Activated CD4-positive, alpha-beta T cell treated with anti-CD3 and anti-CD28 coated beads, Interleukin-10, Interleukin-2, amounts not matched to agents 100 ng/mL and 50 ng/mL, durations not matched to agents 16 hours and 8 hours (primary cell): ENCODE results near the gene PCDH9.

Experiments
- DNase-seq: peaks from one replicate; pipeline ENCODE4 v3.0.0-alpha.2; 2020

The PCDH9 gene

GRCh38 chr13:66546534-66547379 lies 683.4 kb downstream of the PCDH9 start:
- DNase-seq = no peak

- DNase-seq = no peak
These were observed 686.4 kb downstream of the PCDH9 start for GRCh38 chr13:66543780-66544179.

GRCh38 chr13:66537417-66537816 lies 692.7 kb downstream of the PCDH9 start:
- no peak for DNase-seq

- no peak for DNase-seq
These were observed 693.4 kb downstream of the PCDH9 start for GRCh38 chr13:66536746-66537145.

GRCh38 chr13:66534561-66534960 lies 695.6 kb downstream of the PCDH9 start:
- DNase-seq = no peak

- no peak for DNase-seq
These were observed 697.3 kb downstream of the PCDH9 start for GRCh38 chr13:66532845-66533244.

GRCh38 chr13:66532146-66532545 lies 698.0 kb downstream of the PCDH9 start:
- DNase-seq = no peak

GRCh38 chr13:66530686-66531085 lies 699.5 kb downstream of the PCDH9 start:
- no peak for DNase-seq

GRCh38 chr13:66530158-66530557 lies 700.0 kb downstream of the PCDH9 start:
- no peak for DNase-seq

GRCh38 chr13:66528944-66529576 lies 701.1 kb downstream of the PCDH9 start:
- no peak for DNase-seq

- DNase-seq = no peak
These were observed 702.0 kb downstream of the PCDH9 start for GRCh38 chr13:66528180-66528579.

GRCh38 chr13:66520511-66521355 lies 709.4 kb downstream of the PCDH9 start:
- no peak for DNase-seq

GRCh38 chr13:66519259-66519658 lies 710.9 kb downstream of the PCDH9 start:
- DNase-seq = no peak

GRCh38 chr13:66518068-66518467 lies 712.1 kb downstream of the PCDH9 start:
- no peak for DNase-seq

- DNase-seq = no peak
These were observed 716.4 kb downstream of the PCDH9 start for GRCh38 chr13:66513728-66514127.

- DNase-seq = no peak
These were observed 721.0 kb downstream of the PCDH9 start for GRCh38 chr13:66509175-66509574.

GRCh38 chr13:66508153-66508909 lies 721.8 kb downstream of the PCDH9 start:
- no peak for DNase-seq

- DNase-seq = no peak
These were observed 723.2 kb downstream of the PCDH9 start for GRCh38 chr13:66506979-66507378.

GRCh38 chr13:66506051-66506777 lies 723.9 kb downstream of the PCDH9 start:
- DNase-seq = no peak

- no peak for DNase-seq
These were observed 726.2 kb downstream of the PCDH9 start for GRCh38 chr13:66503890-66504289.

- DNase-seq = no peak
These were observed 729.0 kb downstream of the PCDH9 start for GRCh38 chr13:66501181-66501580.

GRCh38 chr13:66492479-66492878 lies 737.7 kb downstream of the PCDH9 start:
- DNase-seq = no peak
